ENCODE measurements around the gene SMOC1.

SMOC1 gene

GRCh38 chr14:70033561-70033960, 154.3 kb downstream of the SMOC1 start:
- DNase-seq (ENCODE audit: low read depth, low spot score): no peak

- DNase-seq (ENCODE audit: low read depth, low spot score): no peak
Measured at GRCh38 chr14:70034257-70034656, 155.0 kb downstream of the SMOC1 start.

GRCh38 chr14:70036665-70037064, 157.4 kb downstream of the SMOC1 start:
- no peak for DNase-seq (ENCODE audit: low read depth, low spot score)

GRCh38 chr14:70043001-70043400, 163.8 kb downstream of the SMOC1 start:
- no peak for DNase-seq (ENCODE audit: low read depth, low spot score)

GRCh38 chr14:70045310-70045709, 166.1 kb downstream of the SMOC1 start:
- no peak for DNase-seq (ENCODE audit: low read depth, low spot score)

- no peak for DNase-seq (ENCODE audit: low read depth, low spot score)
Measured at GRCh38 chr14:70045844-70046535, 166.8 kb downstream of the SMOC1 start.

- DNase-seq (ENCODE audit: low read depth, low spot score): no peak
Measured at GRCh38 chr14:70047598-70048312, 168.5 kb downstream of the SMOC1 start.

- no peak for DNase-seq (ENCODE audit: low read depth, low spot score)
Measured at GRCh38 chr14:70048313-70048654, 169.1 kb downstream of the SMOC1 start.

- no peak for DNase-seq (ENCODE audit: low read depth, low spot score)
Measured at GRCh38 chr14:70049605-70050004, 170.4 kb downstream of the SMOC1 start.

GRCh38 chr14:70050136-70050535, 170.9 kb downstream of the SMOC1 start:
- DNase-seq (ENCODE audit: low read depth, low spot score): no peak

- no peak for DNase-seq (ENCODE audit: low read depth, low spot score)
Measured at GRCh38 chr14:70052990-70053389, 173.8 kb downstream of the SMOC1 start.

GRCh38 chr14:70057519-70058136, 178.4 kb downstream of the SMOC1 start:
- DNase-seq (ENCODE audit: low read depth, low spot score): no peak

GRCh38 chr14:70059545-70059944, 180.3 kb downstream of the SMOC1 start:
- no peak for DNase-seq (ENCODE audit: low read depth, low spot score)

- no peak for DNase-seq (ENCODE audit: low read depth, low spot score)
Measured at GRCh38 chr14:70061108-70061507, 181.9 kb downstream of the SMOC1 start.

- no peak for DNase-seq (ENCODE audit: low read depth, low spot score)
Measured at GRCh38 chr14:70064136-70064865, 185.1 kb downstream of the SMOC1 start.

GRCh38 chr14:70067810-70068209, 188.6 kb downstream of the SMOC1 start:
- DNase-seq (ENCODE audit: low read depth, low spot score): no peak

GRCh38 chr14:70069186-70069585, 190.0 kb downstream of the SMOC1 start:
- DNase-seq (ENCODE audit: low read depth, low spot score): no peak

- no peak for DNase-seq (ENCODE audit: low read depth, low spot score)
Measured at GRCh38 chr14:70073924-70074566, 194.8 kb downstream of the SMOC1 start.

GRCh38 chr14:70077005-70077404, 197.8 kb downstream of the SMOC1 start:
- DNase-seq (ENCODE audit: low read depth, low spot score): no peak

GRCh38 chr14:70077720-70078119, 198.5 kb downstream of the SMOC1 start:
- DNase-seq (ENCODE audit: low read depth, low spot score): no peak

GRCh38 chr14:70078329-70078728, 199.1 kb downstream of the SMOC1 start:
- DNase-seq (ENCODE audit: low read depth, low spot score): no peak

- DNase-seq (ENCODE audit: low read depth, low spot score): no peak
Measured at GRCh38 chr14:70080076-70080475, 200.9 kb downstream of the SMOC1 start.
